GM21723 (cell line): ENCODE results near the gene MIER3.
"Not testable (repeated sequence)": the region's sequence is repeated elsewhere in the genome, so short reads cannot be mapped to it uniquely, and the experiment has no call there.

Experiments
- ATAC-seq: cut with Tn5 transposase; IDR thresholded peaks from one replicate; pipeline ENCODE4 v1.9.1; 2021; ENCODE audit warnings: mild to moderate bottlenecking, moderate library complexity; ENCODE audit not compliant: unreplicated experiment

MIER3 gene, protein sequence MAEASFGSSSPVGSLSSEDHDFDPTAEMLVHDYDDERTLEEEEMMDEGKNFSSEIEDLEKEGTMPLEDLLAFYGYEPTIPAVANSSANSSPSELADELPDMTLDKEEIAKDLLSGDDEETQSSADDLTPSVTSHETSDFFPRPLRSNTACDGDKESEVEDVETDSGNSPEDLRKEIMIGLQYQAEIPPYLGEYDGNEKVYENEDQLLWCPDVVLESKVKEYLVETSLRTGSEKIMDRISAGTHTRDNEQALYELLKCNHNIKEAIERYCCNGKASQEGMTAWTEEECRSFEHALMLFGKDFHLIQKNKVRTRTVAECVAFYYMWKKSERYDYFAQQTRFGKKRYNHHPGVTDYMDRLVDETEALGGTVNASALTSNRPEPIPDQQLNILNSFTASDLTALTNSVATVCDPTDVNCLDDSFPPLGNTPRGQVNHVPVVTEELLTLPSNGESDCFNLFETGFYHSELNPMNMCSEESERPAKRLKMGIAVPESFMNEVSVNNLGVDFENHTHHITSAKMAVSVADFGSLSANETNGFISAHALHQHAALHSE

DNA sequence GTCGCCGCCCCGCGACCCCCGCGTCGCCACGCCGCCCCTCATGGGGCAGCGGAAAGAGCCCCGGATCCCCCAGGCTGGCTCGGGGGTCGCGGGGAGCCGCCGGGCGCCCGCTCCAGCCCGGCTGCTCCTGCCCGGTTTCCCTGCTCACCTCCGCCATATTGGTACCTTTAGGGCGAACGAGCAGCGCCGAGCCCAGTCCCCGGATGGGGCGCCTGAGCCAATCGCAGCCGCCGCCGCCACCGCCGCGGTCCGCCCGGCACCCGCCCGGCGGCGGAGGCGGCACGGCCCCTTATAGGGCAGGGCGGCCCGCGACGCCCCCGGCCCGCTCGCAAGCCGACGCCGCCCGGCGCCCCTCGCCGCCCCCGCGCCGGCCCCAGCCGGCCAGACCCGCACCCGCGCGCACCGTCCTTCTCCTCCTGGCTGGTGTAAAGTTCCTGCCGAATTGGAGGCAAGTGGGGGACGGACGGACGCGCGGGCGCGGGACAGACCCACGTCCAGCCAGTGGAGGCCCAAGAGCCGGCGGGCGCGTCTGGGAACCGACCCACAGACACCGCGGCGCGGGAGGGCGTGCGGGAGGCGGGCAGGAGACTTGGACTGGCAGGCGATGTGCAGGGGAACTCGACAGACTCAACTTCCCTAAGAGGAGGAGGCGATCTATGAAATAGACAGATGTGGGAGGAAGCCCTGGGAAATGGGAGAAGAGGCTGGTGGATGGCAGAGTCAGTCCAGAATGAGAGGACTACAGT, at the start of gene MIER3:
Gene MIER3 (minus strand): TSS at position 178 of the 746 bp plus-strand sequence. CDS start 21 bp downstream, at position 157.
- peak; percentile 91 for ATAC-seq

DNA sequence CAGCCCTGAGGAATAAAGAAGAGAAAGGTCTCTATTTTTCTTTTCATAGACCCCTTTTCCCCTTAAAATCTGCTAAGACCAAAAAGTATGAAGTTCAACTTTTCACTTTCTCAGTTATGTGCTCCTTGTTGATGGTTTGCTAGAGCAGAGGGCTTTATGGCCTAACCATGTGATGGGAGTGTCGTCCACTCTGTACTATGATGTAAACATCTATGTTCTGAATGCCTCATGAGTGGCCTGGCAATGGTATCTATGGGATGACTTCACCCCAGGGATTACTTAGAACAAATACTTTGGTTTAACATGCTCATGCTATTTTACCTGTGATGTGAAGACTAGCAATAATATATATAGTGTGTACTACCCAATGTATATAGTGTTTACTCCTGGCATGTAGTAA, 43.7 kb upstream of the MIER3 start:
- no peak for ATAC-seq

DNA sequence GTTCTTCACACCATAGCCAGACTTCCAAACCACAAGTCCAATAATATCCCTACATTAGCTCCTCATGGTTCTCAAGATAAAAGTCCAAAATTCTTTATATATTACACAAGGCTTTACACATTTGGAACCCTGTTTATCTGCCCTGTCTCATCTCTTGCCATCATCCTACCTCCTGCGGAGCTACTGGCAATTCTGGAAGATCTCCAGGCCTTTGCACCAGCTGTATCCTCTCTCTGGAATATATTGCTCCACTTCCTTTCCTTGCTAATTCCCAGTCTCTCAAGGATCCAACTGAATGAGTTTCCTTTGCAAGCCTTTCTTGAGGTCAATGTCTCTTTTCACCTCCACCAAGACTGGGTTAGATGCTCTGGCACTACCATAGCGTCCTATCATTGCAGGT, 41.3 kb upstream of the MIER3 start:
- no peak for ATAC-seq

DNA sequence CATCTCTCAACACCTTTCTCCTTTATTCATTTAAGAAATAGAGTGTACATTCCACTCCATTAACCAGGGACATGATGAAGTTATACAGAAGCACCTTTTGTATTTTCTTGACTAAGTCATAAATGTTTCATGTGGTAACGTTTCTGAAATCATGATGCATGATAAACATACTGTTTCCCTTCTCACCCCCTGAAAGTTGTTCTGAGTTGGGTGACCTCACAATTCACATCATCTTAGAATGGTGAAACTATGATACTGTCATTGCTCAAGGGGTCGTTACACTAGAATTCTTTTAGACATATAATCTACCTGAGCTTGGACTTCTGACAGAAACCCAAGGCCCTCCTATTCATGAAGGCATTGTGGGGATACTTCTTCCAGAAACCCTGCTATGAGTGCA, 37.8 kb upstream of the MIER3 start:
- ATAC-seq: no peak

DNA sequence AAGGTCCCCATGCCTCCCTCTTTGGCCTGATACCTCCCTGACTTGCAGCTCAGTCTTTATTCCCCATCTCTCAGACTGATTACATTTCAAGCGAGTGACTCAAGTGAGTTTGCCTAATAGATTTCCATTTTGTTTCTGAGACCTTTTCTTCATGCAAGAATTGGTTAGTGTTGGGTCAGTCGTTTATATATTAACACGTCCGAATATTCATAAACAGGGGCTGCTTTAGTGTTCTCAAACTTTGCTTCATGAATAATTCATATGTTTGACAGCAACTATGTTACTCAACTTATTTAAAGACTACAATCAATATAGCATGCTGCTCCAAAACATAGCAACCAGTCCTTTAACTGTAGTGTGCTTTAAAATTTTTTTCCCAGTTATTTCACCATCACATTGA, 36.6 kb upstream of the MIER3 start:
- no peak for ATAC-seq

DNA sequence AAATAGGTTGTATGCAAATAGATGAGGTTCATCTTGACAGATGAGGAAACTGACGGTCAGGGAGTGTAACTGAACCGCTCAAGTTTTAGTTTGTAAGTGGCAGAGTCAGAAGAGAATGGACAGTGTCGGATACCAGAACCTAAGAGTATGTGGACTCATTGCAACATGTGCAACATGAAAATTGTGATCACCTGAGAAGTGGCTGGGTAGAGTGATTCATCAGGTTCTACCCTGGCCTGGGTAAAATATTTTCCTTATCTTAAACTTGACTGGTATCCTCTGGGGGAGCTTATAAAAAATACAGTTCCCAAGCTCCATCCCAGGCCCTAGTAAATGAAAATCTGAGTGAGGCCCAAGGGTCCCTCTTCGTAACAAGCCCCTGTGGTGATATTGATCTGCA, 35.2 kb upstream of the MIER3 start:
- no peak for ATAC-seq

DNA sequence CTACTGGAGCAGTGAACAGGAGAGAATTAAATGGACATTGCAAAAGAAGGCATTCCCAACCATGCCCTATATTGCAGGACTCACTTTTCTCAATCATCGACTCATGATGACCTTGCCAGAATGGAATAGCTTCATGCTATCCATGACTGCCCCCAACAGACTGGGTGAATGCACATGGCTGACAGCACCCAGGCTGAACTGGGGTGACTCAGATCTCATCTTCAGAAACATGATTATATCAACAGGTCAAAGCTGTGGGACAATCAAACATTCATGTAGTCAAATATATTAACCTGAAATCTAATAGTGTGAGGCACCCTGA, 34.7 kb upstream of the MIER3 start:
- peak; percentile 39 for ATAC-seq

DNA sequence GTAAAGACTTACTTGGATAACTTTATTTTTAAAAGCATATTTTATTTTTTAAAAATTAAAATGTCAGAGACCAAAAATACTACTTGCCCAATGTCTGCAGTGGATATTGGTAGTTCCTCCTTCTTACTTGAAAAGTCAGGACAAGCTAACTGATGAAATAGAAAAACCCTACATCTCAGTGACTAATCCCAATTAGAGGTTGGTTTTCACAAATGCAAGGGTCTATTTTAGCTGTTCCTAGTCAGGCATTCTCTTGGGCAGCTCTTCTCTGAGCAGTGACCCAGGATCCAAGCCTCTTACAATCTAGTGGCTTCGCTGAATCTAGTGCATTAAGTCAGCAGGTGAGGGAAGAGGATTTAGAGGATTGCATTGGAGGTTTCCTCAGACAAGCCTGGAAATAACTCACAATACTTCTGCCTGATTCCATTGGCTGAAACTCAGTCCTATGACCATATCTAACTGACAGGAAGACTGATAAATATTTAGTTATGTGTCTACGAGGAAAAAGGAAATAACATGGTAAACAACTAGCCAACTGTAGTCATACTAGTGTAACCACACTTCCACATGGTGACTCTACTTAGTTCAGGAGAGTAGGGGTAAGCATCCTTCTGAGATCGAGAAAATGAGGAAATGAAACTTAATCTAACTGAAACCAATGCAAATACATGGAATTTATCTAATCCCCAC, 34.2 kb upstream of the MIER3 start:
- ATAC-seq: peak; percentile 48

DNA sequence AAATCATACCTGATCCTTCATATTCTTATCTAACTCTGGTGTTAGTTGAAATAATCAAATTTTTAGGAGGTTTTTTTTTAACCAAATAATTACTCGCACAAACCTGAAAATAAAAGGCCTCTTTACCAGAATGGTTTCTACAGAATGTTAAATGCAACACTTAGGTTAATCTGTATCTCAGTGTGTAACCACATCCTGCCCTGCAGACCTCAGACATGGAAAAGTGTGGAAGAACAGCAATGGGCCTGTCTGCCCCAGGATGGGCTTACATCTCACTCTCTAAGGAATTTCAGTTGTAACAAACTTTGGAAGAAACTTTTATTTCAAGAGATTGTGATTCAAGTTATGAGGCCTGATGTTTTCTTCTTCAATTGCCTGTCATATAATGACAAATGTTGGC, 32.5 kb upstream of the MIER3 start:
- no peak for ATAC-seq

DNA sequence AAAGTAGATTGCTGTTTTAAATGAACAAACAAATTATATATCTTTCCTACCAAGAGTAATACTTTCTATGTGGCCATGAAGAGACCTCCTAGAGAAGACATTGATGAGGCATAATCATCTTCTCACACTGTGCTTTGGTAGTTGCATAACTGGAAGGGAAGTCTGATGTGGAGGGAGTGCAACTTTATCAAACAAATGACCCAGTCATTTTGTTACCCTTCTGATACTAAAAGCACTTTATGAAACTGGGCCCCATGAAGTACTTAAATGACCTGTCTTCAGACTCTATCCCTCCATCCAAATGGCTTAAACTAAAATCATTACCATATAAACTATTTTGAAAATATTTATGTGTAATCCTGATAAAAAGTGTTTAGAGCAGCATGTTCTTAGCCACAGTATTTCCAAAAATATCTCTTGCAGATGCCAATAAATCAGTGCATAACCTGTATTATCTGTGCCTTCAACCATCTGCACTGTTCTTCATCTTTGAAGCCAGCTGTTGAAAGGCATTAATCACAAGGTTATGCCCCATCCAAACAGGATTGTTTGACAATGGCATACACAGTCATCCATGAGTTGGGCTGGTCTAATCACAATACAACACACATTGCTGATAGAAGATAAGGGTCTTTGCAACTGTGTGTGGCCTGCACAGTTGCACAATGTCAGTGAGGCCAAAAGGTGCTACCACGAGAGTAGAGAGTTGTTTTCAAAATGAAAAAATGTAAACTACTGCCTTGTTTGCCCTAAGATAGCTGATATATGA, 31.9 kb upstream of the MIER3 start:
- ATAC-seq: no peak

DNA sequence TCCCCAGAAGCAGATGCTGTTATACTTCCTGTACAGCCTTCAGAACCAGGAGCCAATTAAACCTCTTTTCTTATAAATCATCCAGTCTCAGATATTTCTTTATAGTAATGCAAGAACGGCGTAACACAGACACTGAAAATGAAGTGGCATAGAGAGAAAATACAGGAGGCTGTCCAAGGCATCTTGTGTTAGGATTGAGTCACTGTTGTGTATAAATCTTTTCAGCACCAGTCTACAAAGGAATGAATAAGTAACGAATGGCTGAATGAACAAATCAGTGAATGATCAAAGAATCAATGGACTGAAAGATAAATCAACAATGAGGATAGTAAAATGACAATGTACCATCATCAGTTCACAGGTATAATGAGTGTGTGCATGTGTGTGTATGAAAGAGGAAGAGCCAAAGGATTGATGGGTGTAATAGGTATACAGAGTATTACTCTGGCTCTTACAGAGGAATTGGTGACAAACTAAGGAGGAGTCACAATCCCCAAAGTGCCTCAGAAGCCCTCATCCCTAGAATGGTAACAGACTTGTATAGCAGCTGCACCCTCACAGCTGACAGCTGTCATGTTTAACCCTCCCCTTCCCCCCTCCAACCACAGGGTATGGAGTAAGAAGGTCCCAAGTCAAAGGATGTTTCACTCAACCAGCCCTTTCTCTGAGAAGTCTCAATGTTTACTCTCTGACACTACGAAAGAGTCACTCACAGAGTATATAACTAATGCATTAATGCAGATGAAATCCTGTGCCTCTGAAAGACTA, 29.8 kb upstream of the MIER3 start:
- no peak for ATAC-seq

DNA sequence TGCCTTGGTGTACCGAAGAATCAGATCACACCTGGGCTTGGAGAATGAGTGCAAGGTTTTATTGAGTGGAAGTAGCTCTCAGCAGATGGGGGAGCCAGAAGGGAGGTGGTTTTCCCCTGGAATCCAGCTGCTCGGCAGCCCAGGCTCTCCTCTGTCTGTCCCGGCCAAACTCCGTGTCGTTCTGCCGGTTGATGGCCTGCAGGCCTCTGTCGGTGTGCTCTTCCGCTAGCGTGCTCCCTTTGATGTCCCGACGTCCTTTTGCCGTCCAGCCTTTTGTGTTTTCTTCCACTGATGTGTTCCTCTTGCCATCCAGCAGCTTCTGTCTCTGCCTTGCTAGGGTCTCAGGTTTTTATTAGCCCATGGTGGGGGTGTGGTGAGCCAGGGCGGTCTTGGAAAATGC, 28.0 kb upstream of the MIER3 start:
- ATAC-seq: no peak

DNA sequence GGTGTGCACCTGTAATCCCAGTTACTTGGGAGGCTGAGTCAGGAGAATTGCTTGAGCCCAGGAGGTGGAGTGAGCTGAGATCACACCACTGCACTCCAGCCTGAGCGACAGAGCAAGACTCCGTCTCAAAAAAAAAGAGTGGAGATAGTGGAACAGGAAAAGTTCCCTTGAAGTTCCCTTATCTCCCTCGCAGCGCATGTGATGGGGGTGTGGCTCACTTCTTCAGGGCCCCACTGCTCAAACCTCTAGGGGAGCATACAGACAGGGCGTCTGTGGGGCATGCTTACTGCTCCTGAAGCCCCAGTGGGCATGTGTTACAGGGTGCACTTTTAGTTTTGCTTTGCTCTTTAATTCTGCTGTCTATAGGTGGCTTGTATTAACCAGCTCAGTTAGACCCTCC, 27.6 kb upstream of the MIER3 start:
- ATAC-seq: not testable (repeated sequence)

DNA sequence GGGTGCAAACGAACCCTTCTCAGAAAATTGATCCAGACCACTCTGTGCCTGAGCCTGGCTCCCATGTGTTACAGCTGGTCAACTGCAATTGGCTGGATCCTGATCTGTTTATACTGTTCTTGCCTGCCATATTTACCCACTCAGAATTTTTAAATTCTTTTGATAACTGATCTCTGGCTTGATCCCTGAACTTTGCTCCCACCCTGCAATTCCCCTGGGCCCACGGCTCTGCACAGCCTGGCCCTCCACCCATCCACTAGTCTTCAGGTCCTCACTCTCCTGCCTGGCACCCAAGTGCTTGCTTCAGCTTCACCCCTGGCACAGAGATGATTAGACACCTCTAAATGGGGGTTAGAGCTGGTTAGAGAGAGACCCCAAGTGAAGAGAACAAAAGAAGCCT, 25.9 kb upstream of the MIER3 start:
- no peak for ATAC-seq

DNA sequence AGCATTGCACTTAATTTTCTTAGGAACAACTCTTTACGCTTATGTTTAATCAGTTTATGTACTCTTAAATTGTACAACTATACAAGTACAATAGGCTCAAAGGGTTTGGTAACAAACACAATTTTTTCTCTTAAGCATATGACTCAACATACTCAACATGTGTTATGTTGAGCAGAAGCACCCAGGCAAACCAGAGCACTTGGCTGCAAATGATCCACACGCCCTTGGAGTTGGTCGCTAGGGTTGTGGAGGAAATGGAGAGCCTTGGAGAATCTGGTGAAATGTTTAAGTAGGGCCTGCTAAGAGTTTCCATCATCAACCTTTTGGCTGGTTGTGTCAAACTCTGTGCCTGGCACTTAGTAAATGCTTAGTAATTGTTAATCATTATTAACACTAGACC, 25.1 kb upstream of the MIER3 start:
- ATAC-seq: no peak

DNA sequence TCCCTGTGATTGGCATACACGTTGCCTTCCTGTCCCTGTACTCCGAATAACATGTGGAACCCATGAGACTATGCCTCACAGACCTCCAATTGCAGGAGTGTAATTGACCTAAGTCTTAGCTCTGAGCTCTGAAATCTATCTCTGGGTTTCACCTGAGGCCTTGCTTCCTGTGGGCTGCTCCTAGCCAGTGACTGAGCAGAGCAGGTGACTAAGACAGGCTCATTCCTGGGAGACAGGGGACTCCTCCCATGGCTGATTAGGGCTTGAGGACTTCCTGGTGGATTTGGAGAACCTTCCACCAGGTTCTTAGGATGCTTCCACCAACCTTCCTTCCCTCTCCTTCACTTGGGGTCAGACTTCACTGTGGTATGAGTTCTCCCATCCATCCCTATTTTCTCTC, 22.3 kb upstream of the MIER3 start:
- ATAC-seq: no peak

DNA sequence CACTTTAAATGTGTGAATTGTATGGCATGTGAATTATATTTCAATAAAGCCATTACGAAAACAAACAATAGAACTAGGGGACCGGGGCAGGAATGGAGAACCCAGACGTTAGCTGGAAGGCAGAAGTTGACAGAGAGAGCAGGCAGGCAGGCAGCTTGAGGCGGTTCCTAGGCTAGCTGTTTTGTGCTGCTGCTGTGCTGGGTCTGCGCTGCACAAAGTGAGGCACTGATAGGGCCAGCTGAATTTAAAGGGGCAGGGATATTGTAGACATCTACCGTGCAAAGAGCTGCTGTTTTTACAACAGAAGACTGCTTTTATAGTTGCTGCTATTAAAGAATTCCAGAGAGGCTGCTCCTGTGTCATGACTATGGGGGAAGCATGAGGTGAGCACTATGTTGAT, 21.6 kb upstream of the MIER3 start:
- no peak for ATAC-seq

DNA sequence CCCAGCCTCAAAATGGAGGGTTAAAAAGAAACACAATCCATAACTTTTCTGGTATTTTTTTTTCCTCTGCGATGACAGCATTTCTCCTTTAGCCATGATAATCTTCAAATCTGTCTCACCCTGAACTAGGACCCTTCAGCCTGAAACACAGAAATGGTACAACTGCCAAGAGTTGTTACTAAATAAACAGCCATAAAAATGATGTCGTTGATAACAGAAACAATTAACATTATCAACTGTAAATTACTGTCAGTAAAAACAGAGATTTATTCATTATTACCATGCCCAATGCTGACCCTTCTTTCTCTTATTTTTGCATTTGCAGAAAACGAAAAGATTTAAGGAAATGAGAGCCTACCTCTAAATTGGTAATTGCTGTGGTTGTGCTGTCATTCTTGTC, 19.4 kb upstream of the MIER3 start:
- no peak for ATAC-seq

DNA sequence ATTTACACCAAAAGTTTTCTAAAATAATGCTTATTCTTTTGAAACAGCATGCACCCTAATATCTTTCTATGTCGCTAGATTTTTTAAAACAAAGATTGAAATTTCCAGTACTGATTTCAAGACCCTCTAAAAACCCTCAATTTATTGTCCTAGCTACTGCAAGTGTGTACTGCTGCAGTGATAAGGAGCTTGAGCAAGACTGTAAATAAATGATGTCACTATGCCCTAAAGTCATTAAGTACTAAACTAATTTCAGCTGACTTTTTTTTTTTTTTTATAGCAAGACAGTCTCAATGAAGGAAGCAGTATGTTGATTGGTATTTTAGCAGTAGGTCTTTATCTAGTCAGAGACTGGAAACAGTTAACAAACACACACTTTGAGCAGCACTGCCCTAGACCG, 12.2 kb upstream of the MIER3 start:
- ATAC-seq: no peak

DNA sequence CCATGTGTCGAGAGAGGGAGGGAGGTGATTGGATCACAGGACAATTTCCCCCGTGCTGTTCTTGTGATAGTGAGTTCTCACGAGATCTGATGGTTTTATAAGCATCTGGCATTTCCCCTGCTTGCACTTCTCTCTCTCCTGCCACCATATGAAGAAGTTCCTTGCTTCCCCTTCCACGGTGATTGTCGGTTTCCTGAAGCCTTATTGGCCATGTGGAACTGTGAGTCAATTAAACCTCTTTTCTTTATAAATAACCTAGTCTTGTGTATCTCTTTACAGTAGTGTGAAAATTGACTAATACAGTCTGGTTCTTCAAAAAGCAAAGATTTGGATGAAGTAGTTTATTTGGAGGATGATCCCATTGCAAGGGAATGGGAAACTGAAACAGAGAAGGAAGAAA, 11.3 kb upstream of the MIER3 start:
- no peak for ATAC-seq
